Stimulated activated naive CD8-positive, alpha-beta T cell treated with anti-CD3 and anti-CD28 coated beads, Interleukin-15, amount 100 ng/mL, for 72 hours (primary cell): ENCODE measurements around the gene LAMA4.

Experiments used
- ATAC-seq: fragments of 150-1000 bp; cut with Tn5 transposase; 2 replicates; pipeline ENCODE4 v1.10.0; 2021; ENCODE audit warnings: mild to moderate bottlenecking, moderate library complexity
- DNase-seq, 2 donors: peaks; one replicate each; pipeline ENCODE4 v3.0.0; 2021 to 2022
- H3K27ac Mint-ChIP-seq, 2 donors: one replicate each; pipeline ENCODE4 v1.8.0; 2022; ENCODE audit warnings: mild to moderate bottlenecking in 2 of 2, mixed read lengths in 2 of 2, moderate library complexity in 2 of 2
- H3K27me3 Mint-ChIP-seq: one replicate; pipeline ENCODE4 v1.8.0; 2022; ENCODE audit warnings: mixed read lengths
- H3K4me1 Mint-ChIP-seq: one replicate; pipeline ENCODE4 v1.8.0; 2022; ENCODE audit warnings: mild to moderate bottlenecking, mixed read lengths
- H3K4me3 Mint-ChIP-seq, 2 donors: one replicate each; pipeline ENCODE4 v1.8.0; 2022; ENCODE audit warnings: mild to moderate bottlenecking in 2 of 2, mixed read lengths in 2 of 2, moderate library complexity in 1 of 2
- H3K9me3 Mint-ChIP-seq, 2 donors: one replicate each; pipeline ENCODE4 v1.8.0; 2022; ENCODE audit warnings: mixed read lengths in 2 of 2

Gene LAMA4

GRCh38 chr6:112195166-112195565 lies 59.2 kb downstream of the LAMA4 start:
- DNase-seq = no peak
- Mint-ChIP-seq H3K4me3 (no peak overlapping the region), H3K27me3 (peaks cover 27% of the 10 kb centered on the region), H3K9me3 (no peaks in the 10 kb centered on the region), H3K4me1 (no peaks in the 10 kb centered on the region), H3K27ac (no peak overlapping the region)
- ATAC-seq = no peak

- H3K27ac Mint-ChIP-seq = no peak overlapping the region
- no peak overlapping the region for H3K4me3 Mint-ChIP-seq
- H3K4me1 Mint-ChIP-seq = no peaks in the 10 kb centered on the region
- H3K27me3 Mint-ChIP-seq = peaks cover 30% of the 10 kb centered on the region
- DNase-seq (no peak), ATAC-seq (no peak)
- H3K9me3 Mint-ChIP-seq = no peaks in the 10 kb centered on the region
Observed at GRCh38 chr6:112194511-112194910, 59.9 kb downstream of the LAMA4 start.

GRCh38 chr6:112193535-112194051 lies 60.8 kb downstream of the LAMA4 start:
- DNase-seq = no peak
- no peak overlapping the region for H3K4me3 Mint-ChIP-seq
- ATAC-seq = no peak
- H3K9me3 Mint-ChIP-seq = no peaks in the 10 kb centered on the region
- H3K4me1 Mint-ChIP-seq = no peaks in the 10 kb centered on the region
- peaks cover 34% of the 10 kb centered on the region for H3K27me3 Mint-ChIP-seq
- H3K27ac Mint-ChIP-seq = no peak overlapping the region

- H3K9me3 Mint-ChIP-seq = no peaks in the 10 kb centered on the region
- peaks cover under 1% of the 10 kb centered on the region for H3K4me1 Mint-ChIP-seq
- no peak overlapping the region for H3K4me3 Mint-ChIP-seq
- DNase-seq (no peak), ATAC-seq (no peak)
- peaks cover 37% of the 10 kb centered on the region for H3K27me3 Mint-ChIP-seq
- no peak overlapping the region for H3K27ac Mint-ChIP-seq
Observed at GRCh38 chr6:112193117-112193516, 61.2 kb downstream of the LAMA4 start.

- no peak overlapping the region for H3K4me3 Mint-ChIP-seq
- ATAC-seq (no peak), DNase-seq (no peak)
- H3K27me3 Mint-ChIP-seq = peaks cover 50% of the 10 kb centered on the region
- H3K9me3 Mint-ChIP-seq = no peaks in the 10 kb centered on the region
- H3K27ac Mint-ChIP-seq = no peak overlapping the region
- H3K4me1 Mint-ChIP-seq = peaks cover 6% of the 10 kb centered on the region
Observed at GRCh38 chr6:112191509-112192020, 62.8 kb downstream of the LAMA4 start.

- H3K27me3 Mint-ChIP-seq = peaks cover 43% of the 10 kb centered on the region
- DNase-seq (no peak), ATAC-seq (no peak)
- no peaks in the 10 kb centered on the region for H3K9me3 Mint-ChIP-seq
- H3K4me3 Mint-ChIP-seq = no peak overlapping the region
- H3K4me1 Mint-ChIP-seq = peaks cover 6% of the 10 kb centered on the region
- no peak overlapping the region for H3K27ac Mint-ChIP-seq
Observed at GRCh38 chr6:112190164-112190563, 64.2 kb downstream of the LAMA4 start.

- H3K4me1 Mint-ChIP-seq = peaks cover 6% of the 10 kb centered on the region
- ATAC-seq (no peak), DNase-seq (no peak)
- H3K27me3 Mint-ChIP-seq = peaks cover 38% of the 10 kb centered on the region
- H3K4me3 Mint-ChIP-seq = no peak overlapping the region
- H3K9me3 Mint-ChIP-seq = no peaks in the 10 kb centered on the region
- H3K27ac Mint-ChIP-seq = no peak overlapping the region
Observed at GRCh38 chr6:112189494-112189893, 64.9 kb downstream of the LAMA4 start.

- no peak overlapping the region for H3K27ac Mint-ChIP-seq
- H3K4me1 Mint-ChIP-seq = peaks cover 6% of the 10 kb centered on the region
- DNase-seq (no peak), ATAC-seq (no peak)
- H3K4me3 Mint-ChIP-seq = no peak overlapping the region
- H3K27me3 Mint-ChIP-seq = peaks cover 38% of the 10 kb centered on the region
- no peaks in the 10 kb centered on the region for H3K9me3 Mint-ChIP-seq
Observed at GRCh38 chr6:112188906-112189305, 65.5 kb downstream of the LAMA4 start.

GRCh38 chr6:112187736-112188135 lies 66.6 kb downstream of the LAMA4 start:
- Mint-ChIP-seq H3K27ac (no peak overlapping the region), H3K27me3 (peaks cover 35% of the 10 kb centered on the region), H3K9me3 (no peaks in the 10 kb centered on the region), H3K4me3 (no peak overlapping the region), H3K4me1 (peaks cover 6% of the 10 kb centered on the region)
- ATAC-seq (no peak), DNase-seq (no peak)

- ATAC-seq (no peak), DNase-seq (no peak)
- H3K9me3 Mint-ChIP-seq = no peaks in the 10 kb centered on the region
- no peak overlapping the region for H3K4me3 Mint-ChIP-seq
- no peak overlapping the region for H3K27ac Mint-ChIP-seq
- H3K27me3 Mint-ChIP-seq = peaks cover 40% of the 10 kb centered on the region
- H3K4me1 Mint-ChIP-seq = peaks cover 6% of the 10 kb centered on the region
Observed at GRCh38 chr6:112184951-112185350, 69.4 kb downstream of the LAMA4 start.

GRCh38 chr6:112183271-112183671 lies 71.1 kb downstream of the LAMA4 start:
- no peak overlapping the region for H3K27ac Mint-ChIP-seq
- peaks cover 6% of the 10 kb centered on the region for H3K4me1 Mint-ChIP-seq
- no peak for ATAC-seq
- peaks cover 44% of the 10 kb centered on the region for H3K27me3 Mint-ChIP-seq
- no peaks in the 10 kb centered on the region for H3K9me3 Mint-ChIP-seq
- no peak overlapping the region for H3K4me3 Mint-ChIP-seq
- DNase-seq = no peak

- no peak for ATAC-seq
- H3K4me3 Mint-ChIP-seq = no peak overlapping the region
- peaks cover 31% of the 10 kb centered on the region for H3K27me3 Mint-ChIP-seq
- H3K27ac Mint-ChIP-seq = no peak overlapping the region
- no peaks in the 10 kb centered on the region for H3K4me1 Mint-ChIP-seq
- DNase-seq = no peak
- no peaks in the 10 kb centered on the region for H3K9me3 Mint-ChIP-seq
Observed at GRCh38 chr6:112181130-112181529, 73.2 kb downstream of the LAMA4 start.

GRCh38 chr6:112180095-112180820 lies 74.1 kb downstream of the LAMA4 start:
- no peak overlapping the region for H3K4me3 Mint-ChIP-seq
- DNase-seq = peak; percentile 42 to 52
- H3K27ac Mint-ChIP-seq = no peak overlapping the region
- no peaks in the 10 kb centered on the region for H3K9me3 Mint-ChIP-seq
- no peaks in the 10 kb centered on the region for H3K4me1 Mint-ChIP-seq
- H3K27me3 Mint-ChIP-seq = peaks cover 35% of the 10 kb centered on the region
- ATAC-seq = peak; percentile 85

GRCh38 chr6:112179631-112180030 lies 74.7 kb downstream of the LAMA4 start:
- H3K27ac Mint-ChIP-seq = no peak overlapping the region

GRCh38 chr6:112178846-112179245 lies 75.5 kb downstream of the LAMA4 start:
- H3K27ac Mint-ChIP-seq = no peak overlapping the region
- no peak for ATAC-seq
- H3K4me1 Mint-ChIP-seq = no peaks in the 10 kb centered on the region
- H3K9me3 Mint-ChIP-seq = no peaks in the 10 kb centered on the region
- peaks cover 39% of the 10 kb centered on the region for H3K27me3 Mint-ChIP-seq
- DNase-seq = no peak
- no peak overlapping the region for H3K4me3 Mint-ChIP-seq

More at GRCh38 chr6:112179631-112180030, 74.7 kb downstream of the LAMA4 start:
- DNase-seq (no peak), ATAC-seq (no peak)
- H3K4me3 Mint-ChIP-seq = no peak overlapping the region
- H3K9me3 Mint-ChIP-seq = no peaks in the 10 kb centered on the region
- no peaks in the 10 kb centered on the region for H3K4me1 Mint-ChIP-seq
- peaks cover 39% of the 10 kb centered on the region for H3K27me3 Mint-ChIP-seq

GRCh38 chr6:112177092-112177491 lies 77.3 kb downstream of the LAMA4 start:
- ATAC-seq = no peak
- H3K9me3 Mint-ChIP-seq = no peaks in the 10 kb centered on the region
- no peak for DNase-seq
- H3K4me3 Mint-ChIP-seq = no peak overlapping the region
- no peaks in the 10 kb centered on the region for H3K4me1 Mint-ChIP-seq
- peaks cover 30% of the 10 kb centered on the region for H3K27me3 Mint-ChIP-seq
- H3K27ac Mint-ChIP-seq = no peak overlapping the region
